RPMI8226 (cell line): ENCODE data around the gene C3orf70.
A peak's percentile ranks its signal among the peaks of the same experiment; 100 is the strongest.

Experiments
- DNase-seq: peaks from one replicate; pipeline ENCODE4 v3.0.0-alpha.2; 2015

C3orf70 gene

GRCh38 chr3:185084901-185085300, 68.0 kb downstream of the C3orf70 start:
- no peak for DNase-seq

DNA sequence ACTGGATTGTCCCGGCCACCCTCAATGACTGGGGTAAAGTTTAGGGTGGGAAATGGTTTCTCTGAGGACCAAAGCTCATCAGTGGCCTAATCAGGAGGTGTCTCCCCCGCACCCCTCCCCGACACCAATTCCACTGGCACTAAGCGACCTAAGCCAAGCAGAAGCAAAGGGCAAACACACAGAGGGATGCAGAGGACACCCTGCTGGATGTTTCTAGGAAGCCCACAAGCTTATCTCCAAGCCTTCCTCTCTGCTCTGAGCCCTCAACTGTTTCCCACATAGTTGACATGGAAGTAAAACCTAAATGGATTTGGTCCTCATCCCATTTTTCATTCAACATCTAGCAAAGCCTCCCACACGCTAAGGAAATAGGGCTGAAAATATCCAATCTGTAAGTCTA, 68.5 kb downstream of the C3orf70 start:
- DNase-seq, result no peak

- no peak for DNase-seq
Observed at GRCh38 chr3:185082829-185083228, 70.0 kb downstream of the C3orf70 start.

DNA sequence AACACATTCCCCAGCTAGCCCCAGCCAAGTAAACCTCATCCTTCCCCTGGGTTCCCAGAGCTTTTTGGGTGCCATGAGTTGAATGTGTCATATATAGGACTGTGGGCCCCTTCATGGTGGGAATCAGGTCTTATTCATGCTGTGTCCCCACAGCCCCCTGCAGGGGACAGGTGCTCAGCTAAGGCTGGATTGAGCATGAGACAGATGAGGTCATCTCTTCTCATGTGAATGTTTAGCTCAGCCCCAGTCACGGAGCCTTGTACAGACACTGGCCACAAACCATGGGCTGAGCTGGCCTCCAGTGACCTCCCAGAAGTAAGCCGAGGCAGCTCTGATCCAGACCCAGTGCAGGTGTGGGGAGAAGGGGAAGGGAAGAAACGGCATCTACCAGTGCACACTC, 70.7 kb downstream of the C3orf70 start:
- no peak for DNase-seq

- DNase-seq, result no peak
Observed at GRCh38 chr3:185081521-185081920, 71.3 kb downstream of the C3orf70 start.

GRCh38 chr3:185079625-185080024, 73.2 kb downstream of the C3orf70 start:
- DNase-seq, result no peak

DNA sequence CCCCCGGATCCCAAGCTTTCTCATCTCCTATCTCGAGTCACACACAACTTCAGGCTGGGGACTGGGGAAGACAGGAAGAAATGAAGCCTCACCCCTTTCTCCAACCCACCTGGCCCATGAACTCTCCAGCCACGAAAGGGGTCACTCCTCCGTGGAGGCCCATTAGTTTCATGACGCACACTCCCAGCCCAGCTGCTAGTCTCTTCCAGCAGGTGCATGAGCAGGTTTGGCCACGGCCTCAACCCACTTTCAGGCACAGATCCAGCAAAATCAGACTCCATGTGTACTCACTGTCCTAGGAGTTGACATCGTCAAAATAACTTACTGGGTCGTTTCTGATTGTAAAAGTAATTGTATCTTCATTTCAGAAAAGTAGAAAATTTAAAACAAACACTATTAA, 76.6 kb downstream of the C3orf70 start:
- DNase-seq, result peak; percentile 10

GRCh38 chr3:185075547-185075946, 77.3 kb downstream of the C3orf70 start:
- no peak for DNase-seq

DNA sequence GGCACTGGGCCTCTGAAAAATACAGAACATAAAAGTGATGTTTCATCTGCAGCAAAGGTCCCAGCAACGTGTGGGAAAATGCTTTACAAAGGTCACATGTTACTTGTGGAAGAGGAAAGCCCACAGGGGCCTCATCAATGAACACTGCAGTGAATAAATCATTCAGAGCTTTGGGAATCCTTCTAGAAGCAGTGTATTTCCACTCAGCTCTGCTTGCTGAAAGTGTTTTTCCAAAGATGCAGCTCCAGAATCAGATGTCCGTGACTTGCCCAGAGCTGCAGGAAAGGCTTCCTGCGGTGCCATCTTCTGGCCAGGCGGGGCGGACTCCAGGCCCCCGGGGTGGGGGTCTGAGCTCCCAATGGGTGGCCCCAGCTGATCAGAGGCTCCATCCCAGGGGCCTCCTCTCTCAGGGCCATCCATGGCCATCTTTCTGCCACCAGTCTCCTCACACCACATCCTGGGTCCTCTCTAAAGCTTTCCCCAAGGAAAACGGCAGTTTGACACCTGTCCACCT, 81.5 kb downstream of the C3orf70 start:
- DNase-seq, result no peak

GRCh38 chr3:185070491-185071286, 82.2 kb downstream of the C3orf70 start:
- DNase-seq, result peak; percentile 52

DNA sequence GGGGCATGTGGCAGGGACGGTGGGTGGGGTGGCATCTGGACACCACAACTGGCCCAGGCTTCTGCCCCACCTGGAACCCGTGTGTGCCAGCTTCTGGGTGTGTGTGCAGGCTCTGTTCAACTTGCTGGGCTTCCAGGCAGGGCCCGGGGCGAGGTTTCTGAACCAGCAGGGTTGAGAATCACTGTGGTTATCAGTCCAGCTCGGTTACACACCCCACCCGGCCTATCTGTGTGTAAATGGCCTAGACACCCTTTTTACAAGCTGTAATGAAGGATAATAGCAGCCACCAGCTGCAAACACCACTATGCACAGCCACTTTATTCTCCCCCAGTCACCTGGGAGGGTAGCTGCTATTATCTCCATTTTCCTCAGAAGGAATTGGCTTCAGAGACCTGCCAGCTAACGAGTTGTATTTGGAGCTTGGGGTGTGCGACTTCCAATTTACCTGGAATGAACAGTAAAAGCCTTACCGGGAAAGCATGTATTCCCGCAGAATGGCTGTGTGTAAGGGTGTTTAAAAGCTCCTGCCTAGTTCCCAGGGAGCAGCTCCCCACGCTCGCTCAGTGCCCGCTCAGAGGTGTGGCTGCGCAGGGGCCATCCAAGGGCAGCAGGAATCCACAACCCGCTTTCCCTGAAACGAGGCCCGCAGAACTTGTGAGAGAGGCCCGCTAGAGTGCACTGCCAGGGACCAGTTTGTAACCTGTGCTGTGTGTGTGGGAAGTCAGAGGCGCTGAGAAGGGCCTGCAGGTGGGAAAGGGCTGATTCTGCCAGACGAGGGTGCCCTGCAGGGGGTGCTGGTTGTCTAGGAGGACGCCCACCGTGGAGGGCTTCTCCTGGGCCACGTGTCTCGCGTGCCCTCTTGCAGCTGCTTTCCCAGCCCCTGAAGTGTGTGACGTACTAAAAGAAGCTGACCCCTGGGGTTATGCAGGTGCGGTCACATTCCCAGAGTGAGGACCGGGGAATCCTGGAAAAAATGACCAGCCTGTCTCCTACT, 83.5 kb downstream of the C3orf70 start:
- no peak for DNase-seq

- no peak for DNase-seq
Observed at GRCh38 chr3:185067173-185067572, 85.7 kb downstream of the C3orf70 start.

GRCh38 chr3:185066251-185066650, 86.6 kb downstream of the C3orf70 start:
- no peak for DNase-seq

GRCh38 chr3:185065059-185065458, 87.8 kb downstream of the C3orf70 start:
- DNase-seq, result no peak

DNA sequence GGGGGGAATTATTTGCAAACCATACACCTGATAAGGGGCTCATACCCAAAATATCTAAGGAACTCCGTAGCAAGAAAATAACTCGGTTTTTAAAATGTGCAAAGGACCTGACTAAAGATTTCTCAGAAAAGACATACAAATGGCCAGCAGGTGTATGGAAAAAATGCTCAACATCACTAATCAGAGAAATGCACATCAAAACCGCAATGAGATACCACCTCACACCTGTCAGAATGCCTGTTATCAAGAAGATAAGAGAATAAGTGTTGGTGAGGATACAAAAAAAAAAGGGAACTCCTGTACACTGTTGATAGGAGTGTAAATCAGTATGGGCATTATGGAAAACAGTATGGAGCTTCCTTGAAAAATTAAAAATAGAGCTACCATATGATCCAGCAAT, 89.4 kb downstream of the C3orf70 start:
- no peak for DNase-seq

GRCh38 chr3:185062191-185062590, 90.7 kb downstream of the C3orf70 start:
- no peak for DNase-seq

DNA sequence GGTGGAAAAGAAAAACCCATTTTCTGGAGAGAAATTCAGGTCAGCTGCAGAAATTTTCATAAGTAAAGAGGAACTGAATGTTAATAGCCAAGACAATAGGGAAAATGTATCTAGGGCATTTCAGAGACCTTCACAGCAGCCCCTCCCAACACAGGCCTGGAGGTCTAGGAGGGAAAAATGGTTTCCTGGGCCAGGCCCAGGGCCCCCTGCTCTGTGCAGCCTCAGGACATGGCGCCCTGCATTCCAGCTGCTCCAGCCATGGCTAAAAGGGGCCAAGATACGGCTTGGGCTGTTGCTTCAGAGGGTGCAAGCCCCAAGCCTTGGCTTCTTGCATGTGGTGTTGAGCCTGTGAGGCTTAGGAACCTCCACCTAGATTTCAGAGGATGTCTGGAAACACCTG, 92.2 kb downstream of the C3orf70 start:
- DNase-seq, result no peak

DNA sequence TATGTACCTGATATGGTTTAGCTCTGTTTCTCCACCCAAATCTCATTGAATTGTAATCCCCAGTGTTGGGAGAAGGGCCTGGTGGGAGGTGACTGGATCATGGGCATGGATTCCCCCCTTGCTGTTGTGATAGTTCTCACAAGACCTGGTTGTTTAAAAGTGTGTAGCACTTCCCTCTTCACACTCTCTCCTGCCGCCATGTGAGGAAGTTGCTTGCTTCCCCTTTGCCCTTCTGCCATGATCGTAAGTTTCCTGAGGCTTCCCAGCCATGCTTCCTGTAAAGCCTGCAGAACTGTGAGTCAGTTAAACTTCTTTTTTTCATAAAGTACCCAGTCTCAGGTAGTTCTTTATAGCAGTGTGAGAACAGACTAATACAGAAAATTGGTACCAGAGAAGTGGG, 93.1 kb downstream of the C3orf70 start:
- DNase-seq, result no peak

GRCh38 chr3:185058796-185059195, 94.1 kb downstream of the C3orf70 start:
- DNase-seq, result no peak

DNA sequence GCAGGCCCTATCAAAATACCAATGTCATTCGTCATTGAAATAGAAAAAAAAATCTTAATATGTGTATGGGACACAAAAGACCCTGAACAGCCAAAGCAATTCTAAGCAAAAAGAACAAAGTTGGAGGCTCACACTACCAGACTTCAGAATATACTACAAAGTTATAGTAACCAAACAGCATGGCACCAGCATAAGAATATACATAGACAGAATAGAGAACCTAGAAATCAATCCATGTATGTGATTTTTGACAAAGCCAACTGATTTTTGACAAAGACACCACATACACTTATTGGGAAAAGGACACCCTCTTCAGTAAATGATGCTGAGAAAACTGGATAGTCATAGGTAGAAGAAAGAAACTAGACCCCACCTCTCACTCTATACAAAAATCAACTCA, 95.0 kb downstream of the C3orf70 start:
- no peak for DNase-seq

- no peak for DNase-seq
Observed at GRCh38 chr3:185056908-185057307, 96.0 kb downstream of the C3orf70 start.

GRCh38 chr3:185052631-185053030, 100.2 kb downstream of the C3orf70 start:
- no peak for DNase-seq

DNA sequence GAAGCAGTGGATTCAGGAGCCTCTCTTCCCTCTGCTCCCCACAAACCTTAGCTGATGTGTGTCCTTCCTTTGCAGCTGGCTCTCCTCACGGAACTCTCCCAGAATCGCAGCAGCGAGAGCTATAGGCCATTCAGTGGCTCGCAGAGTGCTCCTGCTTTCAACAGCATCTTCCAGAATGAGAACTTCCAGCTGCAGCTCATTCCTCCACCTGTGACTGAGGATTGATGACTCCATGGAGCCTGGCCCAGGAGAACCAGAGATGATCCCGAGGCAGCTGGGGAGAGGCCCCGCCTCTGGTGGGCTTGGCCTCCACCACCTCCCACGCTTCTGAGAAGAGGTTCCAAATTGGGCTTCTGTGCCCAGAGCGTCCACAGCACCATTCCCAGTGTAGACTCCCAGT, 101.1 kb downstream of the C3orf70 start:
- DNase-seq, result no peak

- no peak for DNase-seq
Observed at GRCh38 chr3:185049710-185050109, 103.2 kb downstream of the C3orf70 start.
